ENCODE data around the gene GGT1. TPM values are rescaled to one million over a fixed set of nuclear protein-coding genes. Genes with fewer than 3 reads are reported as not detected.
"Not testable (repeated sequence)": the region's sequence is repeated elsewhere in the genome, so short reads cannot be mapped to it uniquely, and the experiment has no call there.

Gene GGT1
- total and polyA plus RNA-seq, 2 donors (not counting 3 experiments of a cell fraction or from before 2014, with no cell fraction given), result 1.8 to 2.0 TPM

- H3K27ac ChIP-seq (ENCODE audit: insufficient read depth, low read depth, low read length); POLR2A ChIA-PET; H3K4me2 ChIP-seq (ENCODE audit: insufficient read depth, low read length); H3K4me3 ChIP-seq (replicated peaks in 1 of 3; ENCODE audit: insufficient read depth in 1 of 3, low read depth in 1 of 3, low read length in 3 of 3); H3K27me3 ChIP-seq (ENCODE audit: control insufficient read depth in 2 of 2, insufficient read depth in 2 of 2, low read length in 2 of 2); H3K9me3 ChIP-seq (replicated peaks; ENCODE audit: control insufficient read depth, insufficient read depth, low read length); H3K9me1 ChIP-seq (replicated peaks; ENCODE audit: control insufficient read depth, extremely low read depth, insufficient read depth, low read length); H3K4me1 ChIP-seq (ENCODE audit: control insufficient read depth, extremely low read depth, insufficient read depth, low read length); DNase-seq (ENCODE audit: low read depth, low spot score); CTCF ChIA-PET; H4K20me1 ChIP-seq (replicated peaks; ENCODE audit: control insufficient read depth, extremely low read depth, insufficient read depth, low read length); BruUV-seq (replicated peaks); H3K9ac ChIP-seq (replicated peaks; ENCODE audit: extremely low read depth, insufficient read depth, low read length); H2AFZ ChIP-seq (ENCODE audit: low read depth, low read length); H3K79me2 ChIP-seq (ENCODE audit: control insufficient read depth, insufficient read depth, low read length); H3K36me3 ChIP-seq (ENCODE audit: control insufficient read depth in 2 of 2, extremely low read depth in 1 of 2, insufficient read depth in 2 of 2, low read length in 2 of 2); intact Hi-C loops (cut with micrococcal nuclease); dilution Hi-C loops (cut with MboI; ENCODE audit: extremely low pct_ligation_motif_present, low sequenced_read_pairs): not testable (repeated sequence)
- FAIRE-seq, result peak; percentile 66
Measured at GRCh38 chr22:24650884-24651283, 47.9 kb downstream of the GGT1 start.

GRCh38 chr22:24665395-24665794 lies 62.4 kb downstream of the GGT1 start:
- H3K9me1 ChIP-seq (replicated peaks; ENCODE audit: control insufficient read depth, extremely low read depth, insufficient read depth, low read length); dilution Hi-C loops (cut with MboI; ENCODE audit: extremely low pct_ligation_motif_present, low sequenced_read_pairs); H3K9me3 ChIP-seq (replicated peaks; ENCODE audit: control insufficient read depth, insufficient read depth, low read length); H3K79me2 ChIP-seq (ENCODE audit: control insufficient read depth, insufficient read depth, low read length); H3K4me3 ChIP-seq (replicated peaks in 1 of 3; ENCODE audit: insufficient read depth in 1 of 3, low read depth in 1 of 3, low read length in 3 of 3); BruUV-seq (replicated peaks); CTCF ChIA-PET; FAIRE-seq; DNase-seq (ENCODE audit: low read depth, low spot score); H4K20me1 ChIP-seq (replicated peaks; ENCODE audit: control insufficient read depth, extremely low read depth, insufficient read depth, low read length); H2AFZ ChIP-seq (ENCODE audit: low read depth, low read length); H3K9ac ChIP-seq (replicated peaks; ENCODE audit: extremely low read depth, insufficient read depth, low read length); H3K4me2 ChIP-seq (ENCODE audit: insufficient read depth, low read length); H3K27me3 ChIP-seq (ENCODE audit: control insufficient read depth in 2 of 2, insufficient read depth in 2 of 2, low read length in 2 of 2); H3K27ac ChIP-seq (ENCODE audit: insufficient read depth, low read depth, low read length); POLR2A ChIA-PET; H3K4me1 ChIP-seq (ENCODE audit: control insufficient read depth, extremely low read depth, insufficient read depth, low read length); intact Hi-C loops (cut with micrococcal nuclease); H3K36me3 ChIP-seq (ENCODE audit: control insufficient read depth in 2 of 2, extremely low read depth in 1 of 2, insufficient read depth in 2 of 2, low read length in 2 of 2): not testable (repeated sequence)

DNA sequence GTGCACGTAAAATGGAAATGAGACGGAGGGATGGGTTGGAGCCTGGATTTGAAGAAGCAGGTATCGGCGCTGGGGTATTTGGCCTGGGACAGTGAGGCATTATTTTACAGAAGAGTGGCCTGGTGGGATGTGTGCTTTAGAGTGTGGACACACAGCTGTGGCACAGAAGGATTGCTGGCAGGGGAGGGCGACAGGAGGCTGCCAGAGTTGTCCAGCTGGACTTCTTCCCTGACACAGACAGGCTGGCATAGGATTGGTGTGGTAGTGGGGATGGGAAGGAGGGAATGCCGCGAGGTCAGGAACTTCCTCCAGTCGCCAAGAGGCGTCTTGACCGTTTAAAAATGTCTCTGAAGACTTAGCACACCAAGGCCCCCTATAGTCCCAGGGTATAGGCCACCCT lies 64.9 kb downstream of the GGT1 start:
- intact Hi-C loops (cut with micrococcal nuclease); CTCF ChIA-PET; FAIRE-seq: not testable (repeated sequence)

GRCh38 chr22:24672532-24672931 lies 69.5 kb downstream of the GGT1 start:
- H2AFZ ChIP-seq (ENCODE audit: low read depth, low read length); H3K9ac ChIP-seq (replicated peaks; ENCODE audit: extremely low read depth, insufficient read depth, low read length); H3K9me3 ChIP-seq (replicated peaks; ENCODE audit: control insufficient read depth, insufficient read depth, low read length); FAIRE-seq; H3K36me3 ChIP-seq (ENCODE audit: control insufficient read depth in 2 of 2, extremely low read depth in 1 of 2, insufficient read depth in 2 of 2, low read length in 2 of 2); H3K4me3 ChIP-seq (replicated peaks in 1 of 3; ENCODE audit: insufficient read depth in 1 of 3, low read depth in 1 of 3, low read length in 3 of 3); BruUV-seq (replicated peaks); H3K27ac ChIP-seq (ENCODE audit: insufficient read depth, low read depth, low read length); POLR2A ChIA-PET; H4K20me1 ChIP-seq (replicated peaks; ENCODE audit: control insufficient read depth, extremely low read depth, insufficient read depth, low read length); H3K79me2 ChIP-seq (ENCODE audit: control insufficient read depth, insufficient read depth, low read length); intact Hi-C loops (cut with micrococcal nuclease); H3K4me1 ChIP-seq (ENCODE audit: control insufficient read depth, extremely low read depth, insufficient read depth, low read length); CTCF ChIA-PET; dilution Hi-C loops (cut with MboI; ENCODE audit: extremely low pct_ligation_motif_present, low sequenced_read_pairs); DNase-seq (ENCODE audit: low read depth, low spot score); H3K9me1 ChIP-seq (replicated peaks; ENCODE audit: control insufficient read depth, extremely low read depth, insufficient read depth, low read length); H3K4me2 ChIP-seq (ENCODE audit: insufficient read depth, low read length); H3K27me3 ChIP-seq (ENCODE audit: control insufficient read depth in 2 of 2, insufficient read depth in 2 of 2, low read length in 2 of 2): not testable (repeated sequence)

More for the DNA sequence above, 64.9 kb downstream of the GGT1 start:
- dilution Hi-C loops (cut with MboI; ENCODE audit: extremely low pct_ligation_motif_present, low sequenced_read_pairs); H3K9me3 ChIP-seq (replicated peaks; ENCODE audit: control insufficient read depth, insufficient read depth, low read length); H4K20me1 ChIP-seq (replicated peaks; ENCODE audit: control insufficient read depth, extremely low read depth, insufficient read depth, low read length); H2AFZ ChIP-seq (ENCODE audit: low read depth, low read length); H3K4me1 ChIP-seq (ENCODE audit: control insufficient read depth, extremely low read depth, insufficient read depth, low read length); H3K9ac ChIP-seq (replicated peaks; ENCODE audit: extremely low read depth, insufficient read depth, low read length); H3K79me2 ChIP-seq (ENCODE audit: control insufficient read depth, insufficient read depth, low read length); H3K27me3 ChIP-seq (ENCODE audit: control insufficient read depth in 2 of 2, insufficient read depth in 2 of 2, low read length in 2 of 2); BruUV-seq (replicated peaks); DNase-seq (ENCODE audit: low read depth, low spot score); H3K9me1 ChIP-seq (replicated peaks; ENCODE audit: control insufficient read depth, extremely low read depth, insufficient read depth, low read length); POLR2A ChIA-PET; H3K4me3 ChIP-seq (replicated peaks in 1 of 3; ENCODE audit: insufficient read depth in 1 of 3, low read depth in 1 of 3, low read length in 3 of 3); H3K4me2 ChIP-seq (ENCODE audit: insufficient read depth, low read length); H3K36me3 ChIP-seq (ENCODE audit: control insufficient read depth in 2 of 2, extremely low read depth in 1 of 2, insufficient read depth in 2 of 2, low read length in 2 of 2); H3K27ac ChIP-seq (ENCODE audit: insufficient read depth, low read depth, low read length): not testable (repeated sequence)
